T-helper 1 cell treated with Interleukin-12 subunit alpha and Interleukin-12 subunit beta and Interleukin-4 antibody, amounts not matched to agents 30 μg/mL and 1 μg/mL, for 36 hours (primary cell): ENCODE data around the gene VAV2.
"Not testable (repeated sequence)": the region's sequence is repeated elsewhere in the genome, so short reads cannot be mapped to it uniquely, and the experiment has no call there.

Experiments used
- H3K27ac Mint-ChIP-seq: one replicate; pipeline ENCODE4 v1.8.0; 2021; ENCODE audit warnings: mild to moderate bottlenecking, mixed read lengths
- H3K27me3 Mint-ChIP-seq: one replicate; pipeline ENCODE4 v1.8.0; 2021; ENCODE audit warnings: low read depth, mixed read lengths
- H3K36me3 Mint-ChIP-seq: one replicate; pipeline ENCODE4 v1.8.0; 2021; ENCODE audit warnings: low read depth, mixed read lengths
- H3K4me1 Mint-ChIP-seq: one replicate; pipeline ENCODE4 v1.8.0; 2021; ENCODE audit warnings: low read depth, mixed read lengths
- H3K4me3 Mint-ChIP-seq: one replicate; pipeline ENCODE4 v1.8.0; 2021; ENCODE audit warnings: mild to moderate bottlenecking, moderate library complexity, mixed read lengths
- H3K9me3 Mint-ChIP-seq: one replicate; pipeline ENCODE4 v1.8.0; 2021; ENCODE audit warnings: mixed read lengths

Gene VAV2

GRCh38 chr9:133914442-133915342 is 77.4 kb downstream of the VAV2 start:
- Mint-ChIP-seq H3K4me1 (no peaks in the 10 kb centered on the region), H3K36me3 (no peaks in the 10 kb centered on the region), H3K27me3 (peaks cover 3% of the 10 kb centered on the region), H3K27ac (no peak overlapping the region), H3K4me3 (no peak overlapping the region), H3K9me3 (no peaks in the 10 kb centered on the region)

GRCh38 chr9:133913571-133914369 is 78.4 kb downstream of the VAV2 start:
- H3K4me1 Mint-ChIP-seq = no peaks in the 10 kb centered on the region

GRCh38 chr9:133910855-133911514 is 81.1 kb downstream of the VAV2 start:
- H3K4me1 Mint-ChIP-seq = no peaks in the 10 kb centered on the region
- no peak overlapping the region for H3K27ac Mint-ChIP-seq

More at GRCh38 chr9:133913571-133914369, 78.4 kb downstream of the VAV2 start:
- H3K36me3 Mint-ChIP-seq = no peaks in the 10 kb centered on the region
- no peak overlapping the region for H3K27ac Mint-ChIP-seq
- H3K9me3 Mint-ChIP-seq = no peaks in the 10 kb centered on the region
- no peak overlapping the region for H3K4me3 Mint-ChIP-seq
- peaks cover 3% of the 10 kb centered on the region for H3K27me3 Mint-ChIP-seq

GRCh38 chr9:133906932-133907910 is 84.9 kb downstream of the VAV2 start:
- H3K27me3 Mint-ChIP-seq = no peaks in the 10 kb centered on the region
- no peak overlapping the region for H3K4me3 Mint-ChIP-seq
- H3K4me1 Mint-ChIP-seq = no peaks in the 10 kb centered on the region
- H3K36me3 Mint-ChIP-seq = no peaks in the 10 kb centered on the region
- no peaks in the 10 kb centered on the region for H3K9me3 Mint-ChIP-seq
- H3K27ac Mint-ChIP-seq = no peak overlapping the region

More at GRCh38 chr9:133910855-133911514, 81.1 kb downstream of the VAV2 start:
- Mint-ChIP-seq H3K9me3 (no peaks in the 10 kb centered on the region), H3K27me3 (no peaks in the 10 kb centered on the region), H3K4me3 (no peak overlapping the region), H3K36me3 (no peaks in the 10 kb centered on the region)

- no peak overlapping the region for H3K4me3 Mint-ChIP-seq
- no peak overlapping the region for H3K27ac Mint-ChIP-seq
- H3K4me1 Mint-ChIP-seq = no peaks in the 10 kb centered on the region
- no peaks in the 10 kb centered on the region for H3K36me3 Mint-ChIP-seq
- no peaks in the 10 kb centered on the region for H3K27me3 Mint-ChIP-seq
- no peaks in the 10 kb centered on the region for H3K9me3 Mint-ChIP-seq
Measured at GRCh38 chr9:133906218-133906617, 85.9 kb downstream of the VAV2 start.

GRCh38 chr9:133905493-133905892 is 86.6 kb downstream of the VAV2 start:
- Mint-ChIP-seq H3K4me1 (no peaks in the 10 kb centered on the region), H3K9me3 (no peaks in the 10 kb centered on the region), H3K36me3 (no peaks in the 10 kb centered on the region), H3K4me3 (no peak overlapping the region), H3K27ac (no peak overlapping the region), H3K27me3 (no peaks in the 10 kb centered on the region)

GRCh38 chr9:133904346-133905090 is 87.6 kb downstream of the VAV2 start:
- Mint-ChIP-seq H3K27me3 (no peaks in the 10 kb centered on the region), H3K9me3 (no peaks in the 10 kb centered on the region), H3K4me1 (no peaks in the 10 kb centered on the region), H3K27ac (no peak overlapping the region), H3K4me3 (no peak overlapping the region), H3K36me3 (no peaks in the 10 kb centered on the region)

GRCh38 chr9:133901184-133901835 is 90.8 kb downstream of the VAV2 start:
- no peak overlapping the region for H3K4me3 Mint-ChIP-seq
- H3K27me3 Mint-ChIP-seq = no peaks in the 10 kb centered on the region
- no peaks in the 10 kb centered on the region for H3K36me3 Mint-ChIP-seq
- H3K27ac Mint-ChIP-seq = no peak overlapping the region
- no peaks in the 10 kb centered on the region for H3K9me3 Mint-ChIP-seq
- H3K4me1 Mint-ChIP-seq = no peaks in the 10 kb centered on the region

- Mint-ChIP-seq H3K27ac (no peak overlapping the region), H3K9me3 (no peaks in the 10 kb centered on the region), H3K36me3 (no peaks in the 10 kb centered on the region), H3K4me1 (no peaks in the 10 kb centered on the region), H3K4me3 (no peak overlapping the region), H3K27me3 (no peaks in the 10 kb centered on the region)
Measured at GRCh38 chr9:133897675-133898074, 94.4 kb downstream of the VAV2 start.

- not testable (repeated sequence) for H3K9me3 Mint-ChIP-seq, H3K27me3 Mint-ChIP-seq, H3K27ac Mint-ChIP-seq, H3K4me1 Mint-ChIP-seq, H3K4me3 Mint-ChIP-seq, H3K36me3 Mint-ChIP-seq
Measured at GRCh38 chr9:133896007-133896406, 96.1 kb downstream of the VAV2 start.

GRCh38 chr9:133895335-133895734 is 96.8 kb downstream of the VAV2 start:
- Mint-ChIP-seq H3K27me3 (no peaks in the 10 kb centered on the region), H3K4me3 (no peak overlapping the region), H3K4me1 (no peaks in the 10 kb centered on the region), H3K27ac (no peak overlapping the region), H3K9me3 (no peaks in the 10 kb centered on the region), H3K36me3 (no peaks in the 10 kb centered on the region)

- H3K27me3 Mint-ChIP-seq = no peaks in the 10 kb centered on the region
- no peak overlapping the region for H3K27ac Mint-ChIP-seq
- H3K36me3 Mint-ChIP-seq = no peaks in the 10 kb centered on the region
- H3K4me1 Mint-ChIP-seq = no peaks in the 10 kb centered on the region
- H3K9me3 Mint-ChIP-seq = no peaks in the 10 kb centered on the region
- H3K4me3 Mint-ChIP-seq = no peak overlapping the region
Measured at GRCh38 chr9:133894377-133895321, 97.5 kb downstream of the VAV2 start.
